SK-N-SH treated with all-trans-retinoic acid at 6 μM for 48 hours (cell line): ENCODE data around the gene NPTX1.

ENCODE experiments used
- ATAC-seq: fragments of 200-7000 bp; cut with Tn5 transposase; 3 replicates; pipeline ENCODE4 v1.9.1; 2020; ENCODE audit warnings: mild to moderate bottlenecking, moderate library complexity
- ARNTL ChIP-seq: fragments of 450-650 bp; formaldehyde crosslinking; IDR thresholded peaks from 2 replicates; pipeline ENCODE4 v1.5.0; 2020; ENCODE audit warnings: low read depth, mild to moderate bottlenecking, moderate library complexity, borderline replicate concordance
- BACH2 ChIP-seq: fragments of 250-450 bp; sonication (Bioruptor Pico); IDR thresholded peaks from 2 replicates; pipeline ENCODE4 v1.9.0; 2021; ENCODE audit warnings: mild to moderate bottlenecking, borderline replicate concordance
- CREB5 ChIP-seq: fragments of 250-450 bp; sonication (Bioruptor Pico); IDR thresholded peaks from 2 replicates; pipeline ENCODE4 v1.5.1; 2020; ENCODE audit warnings: low read depth, mild to moderate bottlenecking, moderate library complexity
- CSDC2 ChIP-seq: fragments of 250-450 bp; sonication (Bioruptor Pico); IDR thresholded peaks from 2 replicates; pipeline ENCODE4 v1.5.0; 2020; ENCODE audit warnings: mild to moderate bottlenecking, moderate library complexity
- CSRNP3 ChIP-seq: fragments of 250-450 bp; sonication (Bioruptor Pico); IDR thresholded peaks from 2 replicates; pipeline ENCODE4 v1.5.1; 2021; ENCODE audit warnings: mild to moderate bottlenecking, moderate library complexity
- ESRRG ChIP-seq: fragments of 250-450 bp; sonication (Bioruptor Pico); IDR thresholded peaks from 2 replicates; pipeline ENCODE4 v1.6.1; 2021; ENCODE audit warnings: mild to moderate bottlenecking
- GLIS3 ChIP-seq: fragments of 250-450 bp; sonication (Bioruptor Pico); IDR thresholded peaks from 2 replicates; pipeline ENCODE4 v1.5.0; 2020; ENCODE audit warnings: mild to moderate bottlenecking, moderate library complexity
- ISL1 ChIP-seq: fragments of 250-450 bp; sonication (Bioruptor Pico); IDR thresholded peaks from 2 replicates; pipeline ENCODE4 v2.1.2; 2022; ENCODE audit warnings: mild to moderate bottlenecking, moderate library complexity
- OSR1 ChIP-seq: fragments of 250-450 bp; sonication (Bioruptor Pico); IDR thresholded peaks from 2 replicates; pipeline ENCODE4 v1.8.0; 2022; ENCODE audit warnings: moderate library complexity, mild to moderate bottlenecking, inconsistent platforms
- PPARA ChIP-seq: fragments of 250-450 bp; sonication (Bioruptor Pico); IDR thresholded peaks from 2 replicates; pipeline ENCODE4 v1.5.0; 2020; ENCODE audit warnings: mild to moderate bottlenecking, borderline replicate concordance
- RARB ChIP-seq: fragments of 250-450 bp; sonication (Bioruptor Pico); IDR thresholded peaks from 2 replicates; pipeline ENCODE4 v1.8.0; 2021; ENCODE audit warnings: mild to moderate bottlenecking, moderate library complexity
- SNAI2 ChIP-seq: fragments of 250-450 bp; sonication (Bioruptor Pico); IDR thresholded peaks from 2 replicates; pipeline ENCODE4 v1.5.0; 2020; ENCODE audit warnings: mild to moderate bottlenecking, moderate library complexity
- TCF4 ChIP-seq: fragments of 250-450 bp; sonication (Bioruptor Pico); IDR thresholded peaks from 2 replicates; pipeline ENCODE4 v1.8.0; 2021; ENCODE audit warnings: mild to moderate bottlenecking, moderate library complexity, borderline replicate concordance
- TOX ChIP-seq: fragments of 250-450 bp; sonication (Bioruptor Pico); IDR thresholded peaks from 2 replicates; pipeline ENCODE4 v1.8.0; 2021; ENCODE audit warnings: mild to moderate bottlenecking, moderate library complexity, borderline replicate concordance
- TSHZ2 ChIP-seq: fragments of 250-450 bp; sonication (Bioruptor Pico); IDR thresholded peaks from 2 replicates; pipeline ENCODE4 v1.5.0; 2020; ENCODE audit warnings: mild to moderate bottlenecking, moderate library complexity
- ZC3H10 ChIP-seq: fragments of 250-450 bp; sonication (Bioruptor Pico); IDR thresholded peaks from 2 replicates; pipeline ENCODE4 v1.5.1; 2021; ENCODE audit warnings: mild to moderate bottlenecking, moderate library complexity
- ZFP3 ChIP-seq: fragments of 250-450 bp; sonication (Bioruptor Pico); IDR thresholded peaks from 2 replicates; pipeline ENCODE4 v1.5.0; 2020; ENCODE audit warnings: mild to moderate bottlenecking, moderate library complexity
- ZFP30 ChIP-seq: fragments of 450-650 bp; formaldehyde crosslinking; IDR thresholded peaks from 2 replicates; pipeline ENCODE4 v1.5.0; 2022; ENCODE audit warnings: mild to moderate bottlenecking, moderate library complexity
- ZNF565 ChIP-seq: fragments of 450-650 bp; formaldehyde crosslinking; conservative IDR thresholded peaks from 2 replicates; pipeline ENCODE4 v1.5.0; 2020; ENCODE audit warnings: low read depth, mild to moderate bottlenecking, moderate library complexity
- ZNF70 ChIP-seq: fragments of 450-650 bp; formaldehyde crosslinking; IDR thresholded peaks from 2 replicates; pipeline ENCODE4 v1.5.0; 2020; ENCODE audit warnings: mild to moderate bottlenecking, moderate library complexity
- ZNF8 ChIP-seq: fragments of 450-650 bp; formaldehyde crosslinking; IDR thresholded peaks from 2 replicates; pipeline ENCODE4 v1.5.0; 2020; ENCODE audit warnings: mild to moderate bottlenecking, moderate library complexity
- TF ChIP-seq, protein P1 (sequence below): fragments of 250-450 bp; sonication (Bioruptor Pico); IDR thresholded peaks from 2 replicates; pipeline ENCODE4 v1.8.0; 2021; ENCODE audit warnings: low read depth, mild to moderate bottlenecking, moderate library complexity, borderline replicate concordance

NPTX1 gene

DNA sequence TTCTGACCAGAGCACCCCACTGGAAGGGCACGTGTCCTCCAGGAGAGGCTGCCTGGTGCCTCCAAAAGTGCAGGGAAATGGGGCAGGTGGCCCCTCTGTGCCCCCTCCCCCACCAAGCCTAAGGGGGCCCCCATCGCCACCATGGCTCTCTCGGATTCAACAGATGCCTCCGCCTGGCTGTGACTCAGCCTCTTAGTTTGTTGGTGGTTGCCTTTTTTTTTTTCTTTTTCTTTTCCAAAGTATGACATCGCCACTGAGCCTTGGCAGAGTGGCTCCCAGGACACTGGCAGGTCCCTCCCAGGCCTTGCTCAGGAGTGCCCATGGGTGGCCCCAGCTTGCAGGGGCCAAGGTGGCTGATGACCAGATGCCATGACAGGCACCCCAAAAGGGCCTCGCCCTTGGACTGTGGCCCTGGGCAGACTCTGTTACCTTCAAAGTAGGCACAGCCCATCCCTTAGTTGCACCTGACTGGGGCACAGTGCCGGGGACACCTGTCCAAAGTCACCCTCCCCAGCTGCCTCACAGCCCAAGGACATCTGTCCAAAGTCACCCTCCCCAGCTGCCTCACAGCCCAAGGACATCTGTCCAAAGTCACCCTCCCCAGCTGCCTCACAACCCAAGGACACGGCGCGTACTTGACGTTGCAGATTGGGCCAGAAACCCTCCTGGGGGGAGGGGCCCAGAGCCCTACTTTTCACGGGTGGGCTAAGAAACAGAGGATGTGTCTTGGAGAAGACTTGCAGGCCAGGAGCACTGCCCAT, 29.6 kb downstream of the NPTX1 start:
- peak; percentile 46 for ATAC-seq
- no peak for TF ChIP-seq OSR1
- no peak for TF ChIP-seq ZNF565 (CRISPR knock-in tag)
- TF ChIP-seq ZNF70 (CRISPR knock-in tag): no peak
- TF ChIP-seq CSDC2 (CRISPR knock-in tag): no peak
- TF ChIP-seq TOX (CRISPR knock-in tag): no peak
- no peak for TF ChIP-seq TCF4
- no peak for TF ChIP-seq PPARA (CRISPR knock-in tag)
- no peak for TF ChIP-seq CSRNP3 (CRISPR knock-in tag)
- no peak for TF ChIP-seq BACH2 (CRISPR knock-in tag)
- TF ChIP-seq, all 23 proteins: peak for 0

- TF ChIP-seq ESRRG: no peak
- TF ChIP-seq ZC3H10 (CRISPR knock-in tag): no peak
- TF ChIP-seq ISL1 (CRISPR knock-in tag): no peak
- no peak for TF ChIP-seq BACH2 (CRISPR knock-in tag)
- TF ChIP-seq TOX (CRISPR knock-in tag): no peak
- no peak for TF ChIP-seq ZFP3 (CRISPR knock-in tag)
- TF ChIP-seq ARNTL (CRISPR knock-in tag): no peak
- no peak for TF ChIP-seq TCF4
- TF ChIP-seq PPARA (CRISPR knock-in tag): no peak
- ATAC-seq: no peak
Measured at GRCh38 chr17:80445726-80446110, 30.7 kb downstream of the NPTX1 start.

DNA sequence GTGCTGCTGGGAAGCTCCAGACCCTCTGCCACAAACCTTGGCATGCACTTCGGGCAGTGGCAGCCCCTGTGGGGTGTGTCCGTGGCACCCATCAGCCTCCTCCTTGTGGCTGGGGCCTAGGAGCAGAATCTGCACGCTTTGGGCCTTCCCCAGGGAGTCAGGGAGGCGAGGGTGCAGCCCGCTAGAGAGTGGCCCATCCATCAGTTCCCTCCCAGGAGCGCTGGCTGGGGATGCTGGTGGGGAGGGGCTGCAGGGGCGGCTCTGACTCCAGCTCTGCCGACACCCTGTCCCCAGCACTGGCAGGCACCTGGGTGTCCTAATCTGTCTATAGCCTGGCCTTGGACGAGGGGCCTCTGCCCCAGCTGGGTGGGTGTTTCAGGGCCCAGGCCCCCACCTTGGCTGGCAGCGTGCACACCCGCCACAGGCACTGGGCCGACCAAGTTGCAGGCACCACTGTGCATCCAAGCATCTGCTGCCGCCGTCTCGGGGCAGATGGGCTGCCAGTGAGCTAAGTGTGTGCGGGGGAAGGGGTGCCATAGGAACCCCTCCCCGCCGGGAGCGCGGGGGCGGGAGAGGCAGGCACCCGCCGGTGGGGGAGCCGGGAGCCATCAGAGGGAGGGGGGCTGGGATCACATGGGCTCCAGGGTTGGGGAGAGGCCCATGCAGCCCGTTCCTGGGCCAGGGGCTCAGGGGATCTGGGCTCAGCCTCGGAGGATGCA, 31.2 kb downstream of the NPTX1 start:
- ATAC-seq: no peak
- TF ChIP-seq CSDC2 (CRISPR knock-in tag): no peak
- TF ChIP-seq BACH2 (CRISPR knock-in tag): no peak
- TF ChIP-seq RARB (CRISPR knock-in tag): no peak
- TF ChIP-seq SNAI2 (CRISPR knock-in tag): no peak
- no peak for TF ChIP-seq ZNF70 (CRISPR knock-in tag)
- no peak for TF ChIP-seq ISL1 (CRISPR knock-in tag)
- no peak for TF ChIP-seq TOX (CRISPR knock-in tag)
- TF ChIP-seq CSRNP3 (CRISPR knock-in tag): no peak
- no peak for TF ChIP-seq ZNF565 (CRISPR knock-in tag)
- no peak for TF ChIP-seq GLIS3 (CRISPR knock-in tag)
- TF ChIP-seq, protein P1, sequence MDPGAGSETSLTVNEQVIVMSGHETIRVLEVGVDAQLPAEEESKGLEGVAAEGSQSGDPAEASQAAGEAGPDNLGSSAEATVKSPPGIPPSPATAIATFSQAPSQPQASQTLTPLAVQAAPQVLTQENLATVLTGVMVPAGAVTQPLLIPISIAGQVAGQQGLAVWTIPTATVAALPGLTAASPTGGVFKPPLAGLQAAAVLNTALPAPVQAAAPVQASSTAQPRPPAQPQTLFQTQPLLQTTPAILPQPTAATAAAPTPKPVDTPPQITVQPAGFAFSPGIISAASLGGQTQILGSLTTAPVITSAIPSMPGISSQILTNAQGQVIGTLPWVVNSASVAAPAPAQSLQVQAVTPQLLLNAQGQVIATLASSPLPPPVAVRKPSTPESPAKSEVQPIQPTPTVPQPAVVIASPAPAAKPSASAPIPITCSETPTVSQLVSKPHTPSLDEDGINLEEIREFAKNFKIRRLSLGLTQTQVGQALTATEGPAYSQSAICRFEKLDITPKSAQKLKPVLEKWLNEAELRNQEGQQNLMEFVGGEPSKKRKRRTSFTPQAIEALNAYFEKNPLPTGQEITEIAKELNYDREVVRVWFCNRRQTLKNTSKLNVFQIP (CRISPR knock-in tag): no peak
- TF ChIP-seq ZFP30 (CRISPR knock-in tag): no peak
- TF ChIP-seq ARNTL (CRISPR knock-in tag): no peak
- no peak for TF ChIP-seq ESRRG
- TF ChIP-seq ZNF8 (CRISPR knock-in tag): no peak

DNA sequence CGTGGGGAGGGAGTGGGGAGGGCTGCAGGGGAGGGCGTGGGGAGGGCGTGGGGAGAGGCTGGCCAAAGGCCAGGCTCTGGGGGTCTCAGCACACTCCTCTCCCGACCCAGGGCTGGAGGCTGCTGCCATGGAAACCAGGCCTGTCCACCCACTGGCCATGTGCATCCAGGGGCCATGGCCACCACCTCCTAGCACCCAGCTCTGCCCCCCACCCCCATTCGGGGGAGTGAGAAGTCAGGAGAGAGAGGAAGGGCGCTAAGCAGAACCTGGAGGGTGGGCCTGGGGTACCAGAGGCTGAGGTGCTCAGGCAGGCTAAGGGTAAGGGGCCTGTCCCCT, 31.8 kb downstream of the NPTX1 start:
- TF ChIP-seq CSRNP3 (CRISPR knock-in tag) (no peak), SNAI2 (CRISPR knock-in tag) (no peak), OSR1 (no peak), ZFP30 (CRISPR knock-in tag) (no peak), CREB5 (no peak), ZNF70 (CRISPR knock-in tag) (no peak), PPARA (CRISPR knock-in tag) (no peak), TSHZ2 (CRISPR knock-in tag) (no peak)
- TF ChIP-seq, protein P1 (CRISPR knock-in tag): no peak
- TF ChIP-seq, all 23 proteins: peak for 0
- no peak for ATAC-seq
